Transverse colon (tissue), 4 donors: Measurements from ENCODE around the gene TMPRSS12.

ENCODE experiments used
- CTCF ChIP-seq, 5 experiments: fragments of 200-600 bp in 3 of 5; fragments of 450-650 bp in 2 of 5; sonication (generic) in 3 of 5; IDR thresholded peaks; 1 replicate in 2 of 5; 2 replicates in 3 of 5; pipeline ENCODE4 v1.5.1; 2016 to 2017; ENCODE audit warnings: antibody characterized with exemption in 5 of 5, inconsistent platforms in 3 of 5, mild to moderate bottlenecking in 2 of 5, moderate library complexity in 1 of 5
- EP300 ChIP-seq: sonication (generic); formaldehyde crosslinking; IDR thresholded peaks from one replicate; pipeline ENCODE4 v1.6.1; 2017; ENCODE audit warnings: antibody characterized with exemption, low read depth
- POLR2AphosphoS5 ChIP-seq, 3 donors: sonication (generic); formaldehyde crosslinking; IDR thresholded peaks; one replicate each; pipeline ENCODE4 v1.6.1; 2016; ENCODE audit warnings: antibody characterized with exemption in 3 of 3

- no peak for TF ChIP-seq EP300
- TF ChIP-seq CTCF (IDR thresholded peaks at IDR 0.05): no peak
- TF ChIP-seq POLR2AphosphoS5 (IDR thresholded peaks at IDR 0.05): no peak
Measured at GRCh38 chr12:50901685-50902113, 59.0 kb downstream of the TMPRSS12 start.
